GM23338 (cell line): ENCODE results near the gene SNORC. TPM values are rescaled to one million over a fixed set of nuclear protein-coding genes. Genes with fewer than 3 reads are reported as not detected.
A peak's percentile ranks its signal among the peaks of the same experiment; 100 is the strongest.

ENCODE experiments used
- ATAC-seq: fragments of 200-7000 bp; cut with Tn5 transposase; 3 replicates; pipeline ENCODE4 v1.9.1; 2020
- DNase-seq: peaks from one replicate; pipeline ENCODE4 v3.0.0-alpha.2; 2015; ENCODE audit warnings: low spot score
- H2AFZ ChIP-seq: fragments of 200-600 bp; sonication (generic); 2 replicates; pipeline ENCODE4 v1.8.0; 2016; ENCODE audit warnings: antibody characterized with exemption, mild to moderate bottlenecking, moderate library complexity
- H3F3A ChIP-seq: fragments of 200-600 bp; sonication (generic); replicated peaks from 2 replicates; pipeline ENCODE4 v1.8.0; 2017; ENCODE audit warnings: antibody characterized with exemption, mixed run types, low read depth
- H3K27ac ChIP-seq: fragments of 200-600 bp; sonication (generic); 2 replicates; pipeline ENCODE4 v1.6.1; 2016; ENCODE audit warnings: low read depth
- H3K27me3 ChIP-seq: fragments of 200-600 bp; sonication (generic); 2 replicates; pipeline ENCODE4 v1.8.0; 2016; ENCODE audit warnings: mild to moderate bottlenecking, mixed run types, moderate library complexity; ENCODE audit not compliant: insufficient read depth
- H3K36me3 ChIP-seq: fragments of 200-600 bp; sonication (generic); 2 replicates; pipeline ENCODE4 v1.8.0; 2016; ENCODE audit warnings: mild to moderate bottlenecking; ENCODE audit not compliant: insufficient read depth
- H3K4me1 ChIP-seq: fragments of 200-600 bp; sonication (generic); 2 replicates; pipeline ENCODE4 v1.8.0; 2016; ENCODE audit warnings: mild to moderate bottlenecking, moderate library complexity; ENCODE audit not compliant: insufficient read depth
- H3K4me2 ChIP-seq: fragments of 200-600 bp; sonication (generic); 2 replicates; pipeline ENCODE4 v1.7.1; 2017; ENCODE audit warnings: mixed run types
- H3K4me3 ChIP-seq: fragments of 200-600 bp; sonication (generic); 2 replicates; pipeline ENCODE4 v1.6.1; 2016; ENCODE audit warnings: mixed run types
- H3K79me2 ChIP-seq: fragments of 200-600 bp; sonication (generic); replicated peaks from 2 replicates; pipeline ENCODE4 v1.8.0; 2017; ENCODE audit warnings: mild to moderate bottlenecking; ENCODE audit not compliant: insufficient read depth
- H3K9me2 ChIP-seq: fragments of 200-600 bp; sonication (generic); 2 replicates; pipeline ENCODE4 v1.8.0; 2017; ENCODE audit not compliant: insufficient read depth
- H4K20me1 ChIP-seq: fragments of 200-600 bp; sonication (generic); replicated peaks from 2 replicates; pipeline ENCODE4 v1.8.0; 2017; ENCODE audit warnings: mild to moderate bottlenecking; ENCODE audit not compliant: insufficient read depth
- H3K27ac Mint-ChIP-seq: 2 replicates; pipeline ENCODE4 v1.8.0; 2020; ENCODE audit warnings: inconsistent platforms, mild to moderate bottlenecking, moderate library complexity, mixed read lengths
- H3K27me3 Mint-ChIP-seq: 3 replicates; pipeline ENCODE4 v1.8.0; 2022; ENCODE audit warnings: low read depth, mild to moderate bottlenecking, moderate library complexity, mixed read lengths, inconsistent platforms; ENCODE audit not compliant: insufficient read depth, poor library complexity
- H3K36me3 Mint-ChIP-seq: 3 replicates; pipeline ENCODE4 v1.8.0; 2021; ENCODE audit warnings: low read depth, mild to moderate bottlenecking, inconsistent platforms, moderate library complexity, mixed read lengths
- H3K4me1 Mint-ChIP-seq: 3 replicates; pipeline ENCODE4 v1.8.0; 2020; ENCODE audit warnings: mild to moderate bottlenecking, inconsistent platforms, mixed read lengths
- H3K4me3 Mint-ChIP-seq: 3 replicates; pipeline ENCODE4 v1.8.0; 2021; ENCODE audit warnings: moderate library complexity, mild to moderate bottlenecking, inconsistent platforms, mixed read lengths
- H3K9me3 Mint-ChIP-seq: 3 replicates; pipeline ENCODE4 v1.8.0; 2020; ENCODE audit warnings: moderate library complexity, mild to moderate bottlenecking, inconsistent platforms, mixed read lengths
- CREB1 ChIP-seq: fragments of 250-450 bp; sonication (Bioruptor Pico); IDR thresholded peaks from 2 replicates; pipeline ENCODE4 v1.5.0; 2020; ENCODE audit warnings: low read depth, mild to moderate bottlenecking, moderate library complexity
- CTCF ChIP-seq, 2 experiments: fragments of 200-600 bp in 1 of 2; sonication (generic) in 1 of 2; conservative IDR thresholded peaks; 2 replicates each; pipeline versions ENCODE4 v1.5.1 to v1.6.1; 2016 to 2017; ENCODE audit warnings: antibody characterized with exemption in 2 of 2, low read depth in 2 of 2, mild to moderate bottlenecking in 2 of 2, moderate library complexity in 1 of 2
- ETS1 ChIP-seq: IDR thresholded peaks from 2 replicates; pipeline ENCODE4 v1.6.1; 2016; ENCODE audit warnings: antibody characterized with exemption
- EZH2 ChIP-seq: fragments of 200-600 bp; sonication (generic); IDR thresholded peaks from one replicate; pipeline ENCODE4 v1.8.0; 2017; ENCODE audit warnings: antibody characterized with exemption, mild to moderate bottlenecking, low read depth; ENCODE audit not compliant: unreplicated experiment
- JUNB ChIP-seq: IDR thresholded peaks from one replicate; pipeline ENCODE4 v1.6.1; 2016; ENCODE audit warnings: antibody characterized with exemption; ENCODE audit not compliant: unreplicated experiment
- NANOG ChIP-seq: IDR thresholded peaks from 2 replicates; pipeline ENCODE4 v1.6.1; 2016; ENCODE audit warnings: antibody characterized with exemption, borderline replicate concordance
- STAT1 ChIP-seq: IDR thresholded peaks from one replicate; pipeline ENCODE4 v1.6.1; 2016; ENCODE audit warnings: antibody characterized with exemption; ENCODE audit not compliant: unreplicated experiment
- ZNF462 ChIP-seq: fragments of 250-450 bp; sonication (Bioruptor Pico); IDR thresholded peaks from 2 replicates; pipeline ENCODE4 v1.5.0; 2020; ENCODE audit warnings: mild to moderate bottlenecking, moderate library complexity
- polyA plus RNA-seq: library from polyadenylated mRNA; unstranded; fragments of >200 nt; fragmentation: Nextera tagmentation; extraction: Ambion mirVana; gene quantifications from 2 replicates; pipeline ENCODE4 v1.2.1, GENCODE V29; 2016
- total RNA-seq: library from RNA; depleted of rRNA; stranded (reverse); fragments of >200 nt; shearing (Covaris generic); gene quantifications from 2 replicates; pipeline ENCODE4 v1.2.3, GENCODE V29; 2014

SNORC gene
- total and polyA plus RNA-seq, 2 experiments from 2014 or later, result 0.80 to 1.6 TPM

- Histone ChIP-seq H3K4me2 (peak overlapping the region; percentile 83), H3K4me1 (no peaks in the 10 kb centered on the region; the same call in 1 of the 2 replicates), H3F3A (no peaks in the 10 kb centered on the region), H4K20me1 (no peaks in the 10 kb centered on the region), H3K9me2 (no peaks in the 10 kb centered on the region), H3K36me3 (no peaks in the 10 kb centered on the region), H3K79me2 (no peaks in the 10 kb centered on the region), H3K4me3 (peak overlapping the region; percentile 64), H3K27ac (no peak overlapping the region), H3K27me3 (peaks cover 28% of the 10 kb centered on the region), H2AFZ (peak overlapping the region; percentile 76; the same call in 1 of the 2 replicates)
- ATAC-seq, result peak; percentile 55
- peaks cover 29% of the 10 kb centered on the region for H3K27me3 Mint-ChIP-seq
- peak; percentile 62 for DNase-seq
- H3K4me3 Mint-ChIP-seq, result peak overlapping the region; percentile 65
- H3K4me1 Mint-ChIP-seq, result peaks cover 3% of the 10 kb centered on the region; the same call in 2 of the 3 replicates
- TF ChIP-seq ETS1 (no peak), JUNB (no peak), CREB1 (CRISPR knock-in tag) (no peak), EZH2 (no peak), STAT1 (no peak), ZNF462 (CRISPR knock-in tag) (no peak), NANOG (no peak), CTCF (conservative IDR thresholded peaks at IDR 0.05; ENCODE audit: low read depth in 2 of 2) (peak in 1 of 2 experiments; percentile 59; a peak in 2 of 4 replicates)
- no peaks in the 10 kb centered on the region for H3K36me3 Mint-ChIP-seq
- H3K9me3 Mint-ChIP-seq, result no peaks in the 10 kb centered on the region
- H3K27ac Mint-ChIP-seq, result no peak overlapping the region
Observed at GRCh38 chr2:232875256-232876121, 5.4 kb downstream of the SNORC start.
